ENCODE results near the gene TIPARP. TPM values are rescaled to one million over a fixed set of nuclear protein-coding genes. Genes with fewer than 3 reads are reported as not detected.

TIPARP gene
- total and polyA plus RNA-seq, 2 donors (not counting 1 experiment from before 2014, with no cell fraction given), result 11.2 to 42.5 TPM

DNA sequence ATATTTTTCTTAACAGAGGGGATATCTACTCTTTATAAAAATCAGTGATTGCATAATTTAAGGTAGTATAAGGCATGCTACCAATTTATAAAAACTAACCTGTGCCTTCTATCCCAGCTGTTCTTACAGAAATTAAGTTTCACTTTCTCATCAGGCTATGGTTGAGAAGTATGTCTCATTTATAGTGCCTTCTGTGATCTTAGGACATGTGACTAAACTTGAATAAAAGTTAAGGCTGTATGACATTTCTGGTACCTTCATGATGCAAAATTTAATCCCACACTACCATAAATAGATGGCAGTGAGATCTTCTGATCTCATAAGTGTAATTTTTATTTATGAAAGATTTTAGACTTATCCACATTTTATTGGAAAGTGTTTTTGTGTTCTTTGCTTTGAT lies 12.6 kb downstream of the TIPARP start:
- H3K4me1 Mint-ChIP-seq, result peaks cover 58% of the 10 kb centered on the region
- H3K9me3 ChIP-seq (ENCODE audit: control extremely low read depth in 1 of 3, control insufficient read depth in 2 of 3, insufficient read depth in 1 of 3, low read length in 2 of 3), result no peaks in the 10 kb centered on the region
- H3K4me3 Mint-ChIP-seq, result no peak overlapping the region
- ATAC-seq (ENCODE audit: low read depth), result peak; percentile 24
- H3K9ac ChIP-seq (ENCODE audit: low read length), result no peak overlapping the region
- peaks cover 95% of the 10 kb centered on the region for H3K79me2 ChIP-seq (ENCODE audit: control insufficient read depth, insufficient read depth, low read length)
- peaks cover 79% of the 10 kb centered on the region for H4K20me1 ChIP-seq (ENCODE audit: control insufficient read depth, insufficient read depth, low read length, poor library complexity, severe bottlenecking)
- no peaks in the 10 kb centered on the region for H3K27me3 ChIP-seq (replicated peaks in 1 of 4; ENCODE audit: control extremely low read depth in 1 of 4, control insufficient read depth in 3 of 4, insufficient read depth in 4 of 4, low read length in 3 of 4)
- no peak overlapping the region for H3K27ac ChIP-seq (ENCODE audit: low read length in 2 of 2)
- peaks cover 8 to 23% of the 10 kb centered on the region in 2 donors for H3K4me1 ChIP-seq (ENCODE audit: control insufficient read depth in 2 of 2, insufficient read depth in 2 of 2, low read length in 2 of 2)
- peaks cover 0 to 13% of the 10 kb centered on the region in 2 experiments for H3K36me3 ChIP-seq (replicated peaks in 1 of 2; ENCODE audit: control extremely low read depth in 1 of 2, control insufficient read depth in 1 of 2, extremely low read depth in 1 of 2, insufficient read depth in 2 of 2, low read length in 1 of 2)
- H3K4me2 ChIP-seq (replicated peaks; ENCODE audit: low read depth, low read length, poor library complexity, severe bottlenecking), result no peak overlapping the region
- DNase-seq, result no peak
- H3K27ac Mint-ChIP-seq, result no peak overlapping the region
- no peaks in the 10 kb centered on the region for H3K27me3 Mint-ChIP-seq
- no peak overlapping the region for H3K4me3 ChIP-seq (ENCODE audit: control extremely low read depth in 1 of 5, extremely low read depth in 1 of 5, insufficient read depth in 1 of 5, low read depth in 2 of 5, low read length in 4 of 5)
- H3K9me3 Mint-ChIP-seq (ENCODE audit: insufficient read depth), result no peaks in the 10 kb centered on the region
- H2AFZ ChIP-seq (ENCODE audit: insufficient read depth, low read depth, low read length, poor library complexity, severe bottlenecking), result no peak overlapping the region
- POLR2A ChIA-PET, result no interaction called here
- intact Hi-C loops (cut with micrococcal nuclease), result no loop called here
- TF ChIP-seq, protein P1, sequence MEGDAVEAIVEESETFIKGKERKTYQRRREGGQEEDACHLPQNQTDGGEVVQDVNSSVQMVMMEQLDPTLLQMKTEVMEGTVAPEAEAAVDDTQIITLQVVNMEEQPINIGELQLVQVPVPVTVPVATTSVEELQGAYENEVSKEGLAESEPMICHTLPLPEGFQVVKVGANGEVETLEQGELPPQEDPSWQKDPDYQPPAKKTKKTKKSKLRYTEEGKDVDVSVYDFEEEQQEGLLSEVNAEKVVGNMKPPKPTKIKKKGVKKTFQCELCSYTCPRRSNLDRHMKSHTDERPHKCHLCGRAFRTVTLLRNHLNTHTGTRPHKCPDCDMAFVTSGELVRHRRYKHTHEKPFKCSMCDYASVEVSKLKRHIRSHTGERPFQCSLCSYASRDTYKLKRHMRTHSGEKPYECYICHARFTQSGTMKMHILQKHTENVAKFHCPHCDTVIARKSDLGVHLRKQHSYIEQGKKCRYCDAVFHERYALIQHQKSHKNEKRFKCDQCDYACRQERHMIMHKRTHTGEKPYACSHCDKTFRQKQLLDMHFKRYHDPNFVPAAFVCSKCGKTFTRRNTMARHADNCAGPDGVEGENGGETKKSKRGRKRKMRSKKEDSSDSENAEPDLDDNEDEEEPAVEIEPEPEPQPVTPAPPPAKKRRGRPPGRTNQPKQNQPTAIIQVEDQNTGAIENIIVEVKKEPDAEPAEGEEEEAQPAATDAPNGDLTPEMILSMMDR (IDR thresholded peaks at IDR 0.05), result no peak
- no peak for TF ChIP-seq EZH2 (IDR thresholded peaks at IDR 0.05; ENCODE audit: borderline replicate concordance, insufficient read depth, low read depth, low read length, poor library complexity, severe bottlenecking)
- CTCF ChIA-PET, result interaction anchor here (1.9 kb wide), 1 partner anchor 395 kb away, joined by 5 read pairs; no protein-coding TSS in a partner anchor

DNA sequence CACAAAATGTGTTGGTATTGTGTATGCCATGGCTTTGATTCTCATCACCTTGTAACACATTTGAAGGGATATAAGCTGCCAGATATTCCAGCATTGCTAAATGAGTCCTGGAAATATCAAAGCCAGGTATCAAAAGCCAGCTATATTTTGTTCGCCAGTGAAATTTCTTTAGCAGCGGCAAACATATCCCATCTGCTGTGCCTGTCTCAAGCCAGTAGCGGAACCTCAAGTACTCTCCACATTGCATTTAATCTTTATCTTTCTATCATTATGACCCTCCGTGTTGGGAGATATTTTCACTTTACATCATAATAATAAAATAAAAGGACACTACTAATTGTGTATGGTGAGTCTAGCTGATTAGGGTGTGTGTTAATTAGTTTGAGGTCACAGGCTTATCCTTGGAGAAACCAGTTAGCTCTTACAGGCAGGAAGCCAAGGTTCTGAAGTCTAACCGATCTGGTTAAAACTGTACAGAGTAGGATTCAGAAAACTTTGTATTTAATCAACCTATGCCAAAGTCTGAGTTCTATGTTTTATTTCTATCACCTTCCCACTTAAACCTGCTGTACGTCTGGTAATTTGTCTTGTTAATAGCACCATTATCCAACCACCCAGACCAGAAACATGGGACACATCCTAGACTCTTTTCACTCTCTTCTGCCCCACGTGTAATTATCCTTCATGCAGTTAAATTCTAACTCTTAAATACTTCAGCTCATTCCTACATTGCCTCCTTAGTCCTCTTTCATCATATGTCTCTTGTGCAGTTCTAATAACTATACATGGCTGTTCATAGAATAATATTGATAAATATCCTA lies 14.5 kb downstream of the TIPARP start:
- no peak overlapping the region for H3K27ac ChIP-seq (ENCODE audit: low read length in 2 of 2)
- H2AFZ ChIP-seq (ENCODE audit: insufficient read depth, low read depth, low read length, poor library complexity, severe bottlenecking), result no peak overlapping the region
- peaks cover 0 to 13% of the 10 kb centered on the region in 2 experiments for H3K36me3 ChIP-seq (replicated peaks in 1 of 2; ENCODE audit: control extremely low read depth in 1 of 2, control insufficient read depth in 1 of 2, extremely low read depth in 1 of 2, insufficient read depth in 2 of 2, low read length in 1 of 2)
- intact Hi-C loops (cut with micrococcal nuclease), result no loop called here
- ATAC-seq (ENCODE audit: low read depth), result no peak
- Mint-ChIP-seq H3K27ac (no peak overlapping the region), H3K9me3 (ENCODE audit: insufficient read depth) (no peaks in the 10 kb centered on the region), H3K27me3 (no peaks in the 10 kb centered on the region), H3K4me1 (peaks cover 46% of the 10 kb centered on the region), H3K4me3 (no peak overlapping the region)
- H3K27me3 ChIP-seq (replicated peaks in 1 of 4; ENCODE audit: control extremely low read depth in 1 of 4, control insufficient read depth in 3 of 4, insufficient read depth in 4 of 4, low read length in 3 of 4), result no peaks in the 10 kb centered on the region
- H3K9me3 ChIP-seq (ENCODE audit: control extremely low read depth in 1 of 3, control insufficient read depth in 2 of 3, insufficient read depth in 1 of 3, low read length in 2 of 3), result no peaks in the 10 kb centered on the region
- 96% methylated on average over 5 of the region's 7 CpGs for WGBS (ENCODE audit: insufficient coverage)
- no peak for DNase-seq
- ChIA-PET CTCF (interaction anchor here (0.9 kb wide), 1 partner anchor 392 kb away, joined by 3 read pairs; no protein-coding TSS in a partner anchor), POLR2A (no interaction called here)
- TF ChIP-seq, protein P1 (IDR thresholded peaks at IDR 0.05), result no peak
- no peak for TF ChIP-seq EZH2 (IDR thresholded peaks at IDR 0.05; ENCODE audit: borderline replicate concordance, insufficient read depth, low read depth, low read length, poor library complexity, severe bottlenecking)
- H3K4me1 ChIP-seq (ENCODE audit: control insufficient read depth in 2 of 2, insufficient read depth in 2 of 2, low read length in 2 of 2), result peaks cover 8 to 23% of the 10 kb centered on the region in 2 donors
- H3K4me3 ChIP-seq (ENCODE audit: control extremely low read depth in 1 of 5, extremely low read depth in 1 of 5, insufficient read depth in 1 of 5, low read depth in 2 of 5, low read length in 4 of 5), result no peak overlapping the region
- H3K4me2 ChIP-seq (replicated peaks; ENCODE audit: low read depth, low read length, poor library complexity, severe bottlenecking), result no peak overlapping the region
- peaks cover 71% of the 10 kb centered on the region for H4K20me1 ChIP-seq (ENCODE audit: control insufficient read depth, insufficient read depth, low read length, poor library complexity, severe bottlenecking)
- H3K9ac ChIP-seq (ENCODE audit: low read length), result no peak overlapping the region
- H3K79me2 ChIP-seq (ENCODE audit: control insufficient read depth, insufficient read depth, low read length), result peaks cover 77% of the 10 kb centered on the region
